Muscle layer of duodenum (tissue), 2 donors: ENCODE results near the gene CACNA1I.

Source experiments
- H3K27ac ChIP-seq: one replicate; pipeline ENCODE4 v1.7.0; 2013; ENCODE audit warnings: mild to moderate bottlenecking, low read length
- H3K27me3 ChIP-seq: one replicate; pipeline ENCODE4 v1.7.0; 2013; ENCODE audit warnings: low read depth, mild to moderate bottlenecking, control low read depth, low read length
- H3K36me3 ChIP-seq, 2 donors: one replicate each; pipeline ENCODE4 v1.7.0; 2013; ENCODE audit warnings: low read length in 2 of 2, control low read depth in 1 of 2, mild to moderate bottlenecking in 1 of 2; ENCODE audit not compliant: insufficient read depth in 2 of 2, control insufficient read depth in 1 of 2
- H3K4me1 ChIP-seq, 2 donors: one replicate each; pipeline ENCODE4 v1.7.0; 2013; ENCODE audit warnings: low read length in 2 of 2, mild to moderate bottlenecking in 2 of 2, control low read depth in 1 of 2, moderate library complexity in 1 of 2; ENCODE audit not compliant: insufficient read depth in 2 of 2, control insufficient read depth in 1 of 2
- H3K4me3 ChIP-seq, 2 donors: one replicate each; pipeline ENCODE4 v1.7.0; 2013; ENCODE audit warnings: low read length in 2 of 2, low read depth in 1 of 2, mild to moderate bottlenecking in 1 of 2
- H3K9me3 ChIP-seq, 2 donors: one replicate each; pipeline ENCODE4 v1.7.0; 2013; ENCODE audit warnings: low read length in 2 of 2, control low read depth in 1 of 2, mild to moderate bottlenecking in 1 of 2; ENCODE audit not compliant: control insufficient read depth in 1 of 2
- donor health status: healthy.

The CACNA1I gene

GRCh38 chr22:39620924-39621690 lies 50.6 kb downstream of the CACNA1I start:
- H3K9me3 ChIP-seq = no peaks in the 10 kb centered on the region
- peaks cover 18% of the 10 kb centered on the region for H3K27me3 ChIP-seq

GRCh38 chr22:39621826-39622225 lies 51.3 kb downstream of the CACNA1I start:
- Histone ChIP-seq H3K36me3 (no peaks in the 10 kb centered on the region), H3K4me1 (no peaks in the 10 kb centered on the region), H3K9me3 (no peaks in the 10 kb centered on the region), H3K27ac (no peak overlapping the region), H3K4me3 (no peak overlapping the region), H3K27me3 (peaks cover 18% of the 10 kb centered on the region)

More at GRCh38 chr22:39620924-39621690, 50.6 kb downstream of the CACNA1I start:
- no peak overlapping the region for H3K27ac ChIP-seq
- H3K36me3 ChIP-seq = no peaks in the 10 kb centered on the region
- no peak overlapping the region for H3K4me3 ChIP-seq
- H3K4me1 ChIP-seq = no peaks in the 10 kb centered on the region

- H3K9me3 ChIP-seq = no peaks in the 10 kb centered on the region
- H3K27me3 ChIP-seq = peaks cover 16% of the 10 kb centered on the region
- no peaks in the 10 kb centered on the region for H3K36me3 ChIP-seq
- no peak overlapping the region for H3K4me3 ChIP-seq
- H3K4me1 ChIP-seq = no peaks in the 10 kb centered on the region
- no peak overlapping the region for H3K27ac ChIP-seq
These were observed 52.4 kb downstream of the CACNA1I start for GRCh38 chr22:39622881-39623367.

GRCh38 chr22:39623603-39624500 lies 53.3 kb downstream of the CACNA1I start:
- Histone ChIP-seq H3K4me1 (no peaks in the 10 kb centered on the region), H3K4me3 (no peak overlapping the region), H3K27me3 (peaks cover 7% of the 10 kb centered on the region), H3K9me3 (no peaks in the 10 kb centered on the region), H3K36me3 (no peaks in the 10 kb centered on the region), H3K27ac (no peak overlapping the region)

GRCh38 chr22:39624501-39624821 lies 53.9 kb downstream of the CACNA1I start:
- H3K4me1 ChIP-seq = no peaks in the 10 kb centered on the region
- H3K4me3 ChIP-seq = no peak overlapping the region
- peaks cover 5% of the 10 kb centered on the region for H3K27me3 ChIP-seq
- no peak overlapping the region for H3K27ac ChIP-seq
- H3K36me3 ChIP-seq = no peaks in the 10 kb centered on the region
- H3K9me3 ChIP-seq = no peaks in the 10 kb centered on the region

- H3K27ac ChIP-seq = no peak overlapping the region
- H3K4me1 ChIP-seq = no peaks in the 10 kb centered on the region
- H3K36me3 ChIP-seq = no peaks in the 10 kb centered on the region
- peaks cover 5% of the 10 kb centered on the region for H3K27me3 ChIP-seq
- no peak overlapping the region for H3K4me3 ChIP-seq
- no peaks in the 10 kb centered on the region for H3K9me3 ChIP-seq
These were observed 55.3 kb downstream of the CACNA1I start for GRCh38 chr22:39625569-39626537.

- peaks cover 5% of the 10 kb centered on the region for H3K27me3 ChIP-seq
- H3K36me3 ChIP-seq = no peaks in the 10 kb centered on the region
- no peaks in the 10 kb centered on the region for H3K9me3 ChIP-seq
These were observed 56.7 kb downstream of the CACNA1I start for GRCh38 chr22:39627208-39627607.

GRCh38 chr22:39627865-39628562 lies 57.5 kb downstream of the CACNA1I start:
- Histone ChIP-seq H3K36me3 (no peaks in the 10 kb centered on the region), H3K4me1 (no peaks in the 10 kb centered on the region), H3K27ac (no peak overlapping the region), H3K4me3 (no peak overlapping the region), H3K27me3 (peaks cover 2% of the 10 kb centered on the region), H3K9me3 (no peaks in the 10 kb centered on the region)

More at GRCh38 chr22:39627208-39627607, 56.7 kb downstream of the CACNA1I start:
- Histone ChIP-seq H3K27ac (no peak overlapping the region), H3K4me1 (no peaks in the 10 kb centered on the region), H3K4me3 (no peak overlapping the region)

- Histone ChIP-seq H3K36me3 (no peaks in the 10 kb centered on the region), H3K27me3 (no peaks in the 10 kb centered on the region), H3K27ac (no peak overlapping the region), H3K4me1 (no peaks in the 10 kb centered on the region), H3K4me3 (no peak overlapping the region), H3K9me3 (peaks cover 2 to 4% of the 10 kb centered on the region in 2 donors)
These were observed 58.1 kb downstream of the CACNA1I start for GRCh38 chr22:39628563-39629080.

GRCh38 chr22:39629851-39630250 lies 59.3 kb downstream of the CACNA1I start:
- Histone ChIP-seq H3K4me3 (no peak overlapping the region), H3K4me1 (no peaks in the 10 kb centered on the region), H3K9me3 (peaks cover 6 to 14% of the 10 kb centered on the region in 2 donors), H3K27ac (no peak overlapping the region), H3K36me3 (no peaks in the 10 kb centered on the region), H3K27me3 (no peaks in the 10 kb centered on the region)
